HUES6 (cell line): Measurements from ENCODE around the gene CENPX.

Experiments
- H3K27ac ChIP-seq: 2 replicates; pipeline ENCODE4 v1.7.0; 2013; ENCODE audit warnings: low read depth, mild to moderate bottlenecking, low read length, inconsistent platforms
- H3K27me3 ChIP-seq: 2 replicates; pipeline ENCODE4 v1.6.1; 2013; ENCODE audit warnings: low read length; ENCODE audit not compliant: control insufficient read depth, insufficient read depth
- H3K36me3 ChIP-seq: 2 replicates; pipeline ENCODE4 v1.6.1; 2013; ENCODE audit warnings: low read length; ENCODE audit not compliant: control insufficient read depth, insufficient read depth
- H3K4me1 ChIP-seq: 2 replicates; pipeline ENCODE4 v1.6.1; 2013; ENCODE audit warnings: low read length; ENCODE audit not compliant: control insufficient read depth, insufficient read depth
- H3K4me3 ChIP-seq: 2 replicates; pipeline ENCODE4 v1.5.1; 2013; ENCODE audit warnings: low read depth, low read length
- H3K9ac ChIP-seq: one replicate; pipeline ENCODE4 v1.6.1; 2013; ENCODE audit warnings: mild to moderate bottlenecking, low read length
- H3K9me3 ChIP-seq: 2 replicates; pipeline ENCODE4 v1.6.1; 2013; ENCODE audit warnings: low read depth, low read length; ENCODE audit not compliant: control insufficient read depth, insufficient read depth

The CENPX gene

DNA sequence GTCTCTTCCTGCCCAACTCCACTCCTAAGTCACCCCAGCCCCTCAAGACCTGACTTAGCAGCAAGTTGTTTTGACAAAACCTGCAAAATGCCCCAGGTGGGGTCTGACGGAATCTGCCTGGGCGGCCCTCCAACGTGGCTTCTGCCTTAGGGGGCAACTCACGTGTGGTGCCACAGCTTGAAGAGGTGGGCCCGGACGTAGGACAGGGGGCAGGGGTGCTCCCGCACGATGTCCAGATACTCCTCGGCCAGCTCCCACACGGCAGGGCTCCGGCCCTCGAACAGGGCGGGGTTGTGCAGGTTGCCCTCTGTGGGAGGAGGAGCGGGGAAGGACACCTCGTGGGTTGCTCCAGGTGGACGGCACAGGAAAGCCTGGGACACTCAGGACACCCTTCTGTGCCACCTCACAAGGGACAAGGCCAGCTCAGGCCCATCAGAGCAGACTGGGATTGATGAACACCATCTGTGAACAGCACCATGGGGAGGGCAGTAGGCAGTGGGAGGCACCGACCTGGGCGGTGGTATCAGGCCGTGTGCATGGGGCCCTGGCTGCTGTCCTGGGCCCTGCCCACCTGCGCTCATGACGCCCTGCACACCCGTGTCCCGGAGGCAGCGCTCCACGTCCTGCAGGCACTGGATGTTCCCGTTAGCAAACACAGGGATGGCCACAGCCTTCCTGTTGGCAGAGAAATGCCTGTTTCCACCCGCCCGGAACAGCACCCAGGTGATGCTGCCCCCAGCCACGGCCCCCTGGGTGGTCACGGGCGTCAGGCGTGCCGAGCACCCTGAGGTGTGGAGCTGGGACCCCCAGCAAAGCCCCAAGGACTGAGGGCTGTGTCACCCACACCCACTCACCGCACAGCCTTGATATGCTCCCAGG, 38.6 kb upstream of the CENPX start:
- Histone ChIP-seq H3K36me3 (peaks cover 73% of the 10 kb centered on the region), H3K27ac (no peak overlapping the region), H3K9ac (no peak overlapping the region), H3K4me1 (0 out of 2 replicates have a peak, but pooled peaks cover 4% of the 10 kb centered on the region), H3K4me3 (no peak overlapping the region), H3K9me3 (no peaks in the 10 kb centered on the region), H3K27me3 (no peaks in the 10 kb centered on the region)

DNA sequence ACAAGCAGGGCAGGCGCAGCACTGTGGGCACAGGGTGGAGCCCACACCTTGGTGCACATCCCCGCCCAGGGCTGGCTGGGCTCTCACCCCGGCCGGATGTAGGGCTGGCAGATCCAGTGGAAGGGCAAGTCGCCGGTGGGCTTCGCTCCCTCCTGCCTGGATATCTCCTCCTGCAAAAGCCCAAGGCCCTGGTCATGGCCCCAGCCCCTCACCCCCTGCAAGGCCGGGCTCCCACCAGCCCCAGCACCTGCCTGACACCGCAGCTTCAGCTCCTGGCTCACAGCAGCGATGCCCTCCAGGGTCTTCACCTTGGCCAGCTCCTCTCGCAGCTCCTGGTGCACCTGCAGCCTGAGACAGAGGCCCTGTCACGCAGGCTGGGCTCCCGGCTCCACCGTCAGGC, 37.9 kb upstream of the CENPX start:
- Histone ChIP-seq H3K9me3 (no peaks in the 10 kb centered on the region), H3K27ac (no peak overlapping the region), H3K9ac (no peak overlapping the region), H3K4me1 (0 out of 2 replicates have a peak, but pooled peaks cover 4% of the 10 kb centered on the region), H3K27me3 (no peaks in the 10 kb centered on the region), H3K36me3 (peaks cover 80% of the 10 kb centered on the region), H3K4me3 (no peak overlapping the region)

GRCh38 chr17:82060001-82060380, 37.3 kb upstream of the CENPX start:
- Histone ChIP-seq H3K27me3 (no peaks in the 10 kb centered on the region), H3K9ac (no peak overlapping the region), H3K4me1 (0 out of 2 replicates have a peak, but pooled peaks cover 4% of the 10 kb centered on the region), H3K36me3 (peaks cover 85% of the 10 kb centered on the region), H3K9me3 (no peaks in the 10 kb centered on the region), H3K4me3 (no peak overlapping the region), H3K27ac (no peak overlapping the region)

- Histone ChIP-seq H3K36me3 (peaks cover 91% of the 10 kb centered on the region), H3K27me3 (no peaks in the 10 kb centered on the region), H3K27ac (no peak overlapping the region), H3K4me1 (0 out of 2 replicates have a peak, but pooled peaks cover 3% of the 10 kb centered on the region), H3K9me3 (no peaks in the 10 kb centered on the region), H3K4me3 (no peak overlapping the region), H3K9ac (no peak overlapping the region)
Observed at GRCh38 chr17:82059272-82060000, 36.8 kb upstream of the CENPX start.

- H3K9me3 ChIP-seq, result no peaks in the 10 kb centered on the region
- no peak overlapping the region for H3K27ac ChIP-seq
- H3K9ac ChIP-seq, result no peak overlapping the region
- H3K36me3 ChIP-seq, result peaks cover 96% of the 10 kb centered on the region
- H3K4me1 ChIP-seq, result no peaks in the 10 kb centered on the region
- no peak overlapping the region for H3K4me3 ChIP-seq
- no peaks in the 10 kb centered on the region for H3K27me3 ChIP-seq
Observed at GRCh38 chr17:82058855-82059249, 36.2 kb upstream of the CENPX start.

DNA sequence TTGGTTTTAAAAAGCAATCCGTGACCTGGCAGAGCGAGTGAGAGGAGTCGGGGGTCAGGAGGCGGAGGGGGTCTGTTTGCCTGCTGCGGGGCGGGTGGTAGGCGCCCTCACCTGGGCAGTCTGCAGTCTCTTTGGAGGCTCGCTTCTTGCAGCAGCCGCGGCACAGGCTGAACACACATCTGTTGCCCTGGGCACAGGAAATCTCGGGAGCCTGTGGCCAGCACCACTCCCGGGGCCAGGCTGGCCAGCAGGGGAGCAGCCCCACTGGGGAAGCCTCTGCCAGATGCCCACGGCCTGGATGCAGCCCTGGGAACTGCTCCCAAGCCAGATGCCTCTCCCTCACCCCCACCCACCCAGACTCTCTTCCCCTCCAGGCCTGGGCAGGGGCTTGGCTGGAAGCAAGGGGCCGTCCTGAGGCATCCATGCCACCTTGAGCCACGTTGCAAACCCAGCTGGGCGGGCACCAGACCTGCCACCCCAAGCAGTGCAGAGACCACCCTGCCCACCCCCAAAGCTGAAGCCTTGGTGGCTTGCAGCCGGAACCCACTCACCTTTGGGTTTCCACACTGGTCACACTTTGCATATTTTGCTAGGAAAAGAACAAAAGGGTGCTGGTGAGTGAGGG, 35.7 kb upstream of the CENPX start:
- no peak overlapping the region for H3K9ac ChIP-seq
- H3K27me3 ChIP-seq, result no peaks in the 10 kb centered on the region
- H3K9me3 ChIP-seq, result no peaks in the 10 kb centered on the region
- H3K4me1 ChIP-seq, result no peaks in the 10 kb centered on the region
- H3K27ac ChIP-seq, result no peak overlapping the region
- peaks cover 96% of the 10 kb centered on the region for H3K36me3 ChIP-seq
- no peak overlapping the region for H3K4me3 ChIP-seq

DNA sequence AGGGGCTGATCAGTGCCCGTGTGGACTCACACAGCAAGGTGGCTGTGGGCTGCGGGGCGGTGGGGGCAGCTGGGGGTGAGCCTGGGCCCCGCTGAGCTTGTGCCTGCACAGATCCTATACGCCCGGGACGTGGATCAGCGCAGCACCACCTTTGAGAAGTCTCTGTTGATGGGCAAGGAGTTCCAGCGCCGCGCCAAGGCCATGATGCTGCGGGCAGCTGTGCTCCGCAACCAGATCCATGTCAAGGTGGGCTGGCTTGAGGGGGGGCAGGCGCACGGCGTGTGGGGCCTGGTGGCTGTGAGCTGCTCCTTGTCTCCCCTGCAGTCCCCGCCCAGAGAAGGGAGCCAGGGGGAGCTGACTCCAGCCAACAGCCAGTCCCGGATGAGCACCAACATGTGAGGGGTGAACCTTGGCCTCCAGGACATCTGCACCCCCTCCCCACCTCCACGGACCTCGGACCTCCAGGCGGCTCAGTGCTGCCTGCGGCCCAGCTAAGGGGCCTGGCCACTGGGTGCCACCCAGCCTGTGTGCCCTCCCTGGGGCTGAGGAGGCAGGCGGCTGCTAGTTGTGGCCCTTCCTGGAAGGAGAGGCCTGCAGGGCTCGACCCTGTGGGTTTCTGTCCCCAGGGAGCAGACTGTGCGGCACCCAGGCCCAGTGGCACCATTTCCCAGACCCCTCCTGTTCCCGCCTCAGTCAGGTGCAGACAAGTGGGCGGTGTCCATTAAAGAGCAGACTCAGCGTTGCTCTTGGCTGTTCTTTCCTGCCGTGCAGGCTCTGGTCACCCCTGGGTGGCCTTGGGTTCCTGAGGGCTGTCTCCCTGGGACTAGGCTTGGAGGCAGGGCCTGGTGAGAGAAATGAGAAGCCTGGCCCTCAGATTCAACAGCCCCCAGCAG, 34.3 kb upstream of the CENPX start:
- Histone ChIP-seq H3K27me3 (no peaks in the 10 kb centered on the region), H3K27ac (no peak overlapping the region), H3K36me3 (peaks cover 87% of the 10 kb centered on the region), H3K9me3 (no peaks in the 10 kb centered on the region), H3K4me1 (peaks cover 3% of the 10 kb centered on the region; the same call in 1 of the 2 replicates), H3K4me3 (no peak overlapping the region), H3K9ac (no peak overlapping the region)

DNA sequence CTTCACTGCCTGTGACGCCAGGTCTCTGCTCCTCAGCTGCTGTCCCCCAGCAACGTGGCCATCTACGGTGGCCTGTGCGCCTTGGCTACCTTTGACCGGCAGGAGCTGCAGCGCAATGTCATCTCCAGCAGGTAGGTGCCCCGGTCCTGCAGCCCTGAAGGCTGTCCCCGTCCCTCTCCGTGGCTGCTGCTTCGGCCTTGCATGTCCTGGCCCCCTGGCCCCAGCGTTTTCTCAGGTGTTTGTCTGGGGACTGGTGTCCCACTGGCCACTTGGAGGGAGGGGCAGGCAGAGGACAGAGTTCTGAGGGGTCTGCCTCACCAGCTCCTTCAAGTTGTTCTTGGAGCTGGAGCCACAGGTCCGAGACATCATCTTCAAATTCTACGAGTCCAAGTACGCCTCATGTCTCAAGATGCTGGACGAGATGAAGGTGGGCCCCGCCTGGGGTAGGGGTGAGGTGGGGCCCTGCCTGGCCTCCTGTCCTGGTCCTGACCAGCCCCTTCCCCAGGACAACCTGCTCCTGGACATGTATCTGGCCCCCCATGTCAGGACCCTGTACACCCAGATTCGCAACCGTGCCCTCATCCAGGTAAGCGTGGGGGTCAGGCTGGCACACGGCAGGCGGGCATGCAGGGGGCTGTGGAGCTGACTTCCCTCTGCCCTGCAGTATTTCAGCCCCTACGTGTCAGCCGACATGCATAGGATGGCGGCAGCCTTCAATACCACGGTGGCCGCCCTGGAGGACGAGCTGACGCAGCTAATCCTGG, 33.5 kb upstream of the CENPX start:
- no peaks in the 10 kb centered on the region for H3K9me3 ChIP-seq
- H3K9ac ChIP-seq, result no peak overlapping the region
- H3K4me3 ChIP-seq, result no peak overlapping the region
- peaks cover 3% of the 10 kb centered on the region; the same call in 1 of the 2 replicates for H3K4me1 ChIP-seq
- H3K27ac ChIP-seq, result no peak overlapping the region
- peaks cover 80% of the 10 kb centered on the region for H3K36me3 ChIP-seq
- no peaks in the 10 kb centered on the region for H3K27me3 ChIP-seq

DNA sequence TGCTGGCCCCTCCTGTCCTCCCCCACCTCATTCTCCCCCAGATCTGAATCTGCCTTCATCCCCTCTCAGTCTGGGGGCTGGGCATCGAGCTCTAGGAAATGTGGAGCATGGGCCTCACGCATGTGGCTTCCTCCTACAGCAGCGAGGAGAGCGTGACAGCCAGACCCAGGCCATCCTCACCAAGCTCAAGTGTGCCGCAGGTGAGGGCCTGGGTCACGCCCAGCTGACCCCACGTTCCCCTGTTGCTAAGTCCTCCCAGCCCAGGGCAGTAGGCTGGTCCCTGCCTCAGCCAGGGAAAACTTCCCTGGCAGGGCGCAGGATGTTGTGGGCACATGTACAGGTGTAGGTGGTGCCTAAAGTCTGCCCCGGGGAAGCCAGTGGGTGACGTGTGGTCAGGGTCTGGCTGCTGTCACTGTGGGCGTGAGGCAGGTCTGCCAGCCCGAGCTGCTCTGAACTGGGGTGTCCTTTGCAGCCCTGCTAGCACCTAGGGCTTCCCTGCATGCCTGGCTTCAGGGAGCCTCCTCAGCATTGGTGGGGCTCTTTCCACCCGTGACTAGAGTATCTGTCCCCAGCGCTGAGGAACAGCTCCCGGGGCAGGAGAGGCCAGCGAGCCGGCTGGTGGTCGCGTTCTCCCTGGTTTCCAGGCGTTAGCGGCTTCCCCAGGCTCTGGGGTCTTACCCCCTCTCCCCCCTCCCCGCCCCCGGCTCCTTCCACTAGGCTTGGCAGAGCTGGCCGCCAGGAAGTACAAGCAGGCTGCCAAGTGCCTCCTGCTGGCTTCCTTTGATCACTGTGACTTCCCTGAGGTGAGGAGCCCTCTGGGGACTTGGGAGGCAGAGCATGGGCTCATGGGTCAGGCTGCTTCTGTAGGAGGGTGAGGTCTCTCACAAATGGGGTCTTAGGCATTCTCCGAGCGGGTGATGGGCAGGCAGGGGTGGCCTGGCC, 32.6 kb upstream of the CENPX start:
- Histone ChIP-seq H3K9ac (no peak overlapping the region), H3K9me3 (no peaks in the 10 kb centered on the region), H3K4me3 (no peak overlapping the region), H3K27ac (no peak overlapping the region), H3K4me1 (peaks cover 9% of the 10 kb centered on the region), H3K27me3 (no peaks in the 10 kb centered on the region), H3K36me3 (peaks cover 73% of the 10 kb centered on the region)
